Left ventricle myocardium superior (tissue), 1 donor: ENCODE measurements around the gene CNTFR. TPM values are rescaled to one million over a fixed set of nuclear protein-coding genes. Genes with fewer than 3 reads are reported as not detected.

Source experiments
- ATAC-seq: fragments of 200-7000 bp; cut with Tn5 transposase; one replicate; pipeline ENCODE4 v1.9.1; 2020; ENCODE audit warnings: mild to moderate bottlenecking, moderate library complexity
- DNase-seq: peaks from one replicate; pipeline ENCODE4 v3.0.0-alpha.2; 2020
- intact Hi-C: fragments of 100-400 bp; cut with micrococcal nuclease; formaldehyde crosslinking; loops from one replicate; pipeline ENCODE4 v1.11.0; 2022
- total RNA-seq: library from RNA; stranded (reverse); fragmentation: NEBNext Ultra II Directional; extraction: Animal tissue kit (Norgen Biotek cat#: 25700); gene quantifications from one replicate; pipeline ENCODE4 v1.2.1, GENCODE V29; 2021
- donor health status: DM: no; HTN: yes; CAD: no; lungs with severe emphysema.

CNTFR gene
- total RNA-seq, 1 donor from 2014 or later = 3.3 TPM

DNA sequence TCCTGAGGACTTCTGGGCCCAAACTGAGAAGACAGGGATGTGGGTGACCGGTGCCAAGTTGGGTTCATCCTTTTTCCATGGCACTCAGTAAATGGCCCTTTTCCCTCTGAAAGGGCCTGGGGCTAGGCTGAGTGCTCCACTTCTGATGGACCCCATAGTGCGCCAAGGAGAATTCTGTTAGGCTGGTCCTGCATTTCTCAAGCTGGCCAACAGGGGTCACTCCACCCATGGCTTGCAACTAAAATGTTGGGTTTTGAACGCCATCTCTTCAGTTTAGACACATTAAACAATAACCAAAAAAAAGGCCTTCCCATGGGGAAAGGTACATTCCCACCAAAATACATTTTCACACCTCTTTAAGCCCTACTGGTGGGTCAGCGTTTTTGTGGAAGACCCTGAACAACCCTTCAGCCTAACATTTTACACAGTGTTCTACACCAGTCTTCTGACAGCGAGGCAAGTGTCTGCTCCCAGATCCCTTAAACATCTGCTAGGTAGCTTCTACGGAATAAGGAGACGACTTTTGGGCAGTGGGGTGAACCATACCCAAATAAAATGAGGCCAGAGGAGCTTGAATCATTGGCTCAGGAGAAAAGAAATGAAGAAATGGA lies 27.3 kb downstream of the CNTFR start:
- intact Hi-C loops = no loop called here
- no peak for ATAC-seq
- no peak for DNase-seq

DNA sequence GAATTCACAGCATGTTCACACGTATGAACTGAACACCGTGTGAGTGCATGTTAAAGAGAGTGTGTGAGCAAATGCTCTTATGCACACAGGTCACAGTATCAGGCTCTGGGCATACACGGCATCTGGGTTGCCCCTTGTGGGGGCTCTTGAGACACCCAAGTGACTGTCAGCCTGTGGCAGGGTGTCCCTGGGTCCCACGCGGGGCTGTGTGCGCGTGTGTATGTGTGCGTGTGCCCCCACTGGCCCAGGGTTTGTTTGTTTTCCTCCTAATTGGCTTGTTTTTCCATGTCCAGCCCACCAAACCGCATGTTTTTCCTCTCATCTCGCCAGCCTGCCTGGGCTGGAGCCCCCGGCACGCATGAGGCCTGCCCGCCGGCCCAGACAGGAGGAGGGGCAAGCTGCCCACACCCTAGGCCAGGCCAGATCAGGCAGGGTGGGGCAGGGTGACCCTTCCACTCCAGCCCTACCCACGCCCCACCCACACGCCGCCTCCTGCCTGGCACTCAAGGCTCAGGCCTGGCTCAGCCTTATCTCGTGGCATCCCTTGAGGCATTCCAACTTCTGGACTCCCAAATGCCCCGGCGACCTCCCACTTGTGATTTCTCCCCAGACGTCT lies 28.8 kb downstream of the CNTFR start:
- no peak for DNase-seq
- intact Hi-C loops = no loop called here
- ATAC-seq = peak; percentile 22

DNA sequence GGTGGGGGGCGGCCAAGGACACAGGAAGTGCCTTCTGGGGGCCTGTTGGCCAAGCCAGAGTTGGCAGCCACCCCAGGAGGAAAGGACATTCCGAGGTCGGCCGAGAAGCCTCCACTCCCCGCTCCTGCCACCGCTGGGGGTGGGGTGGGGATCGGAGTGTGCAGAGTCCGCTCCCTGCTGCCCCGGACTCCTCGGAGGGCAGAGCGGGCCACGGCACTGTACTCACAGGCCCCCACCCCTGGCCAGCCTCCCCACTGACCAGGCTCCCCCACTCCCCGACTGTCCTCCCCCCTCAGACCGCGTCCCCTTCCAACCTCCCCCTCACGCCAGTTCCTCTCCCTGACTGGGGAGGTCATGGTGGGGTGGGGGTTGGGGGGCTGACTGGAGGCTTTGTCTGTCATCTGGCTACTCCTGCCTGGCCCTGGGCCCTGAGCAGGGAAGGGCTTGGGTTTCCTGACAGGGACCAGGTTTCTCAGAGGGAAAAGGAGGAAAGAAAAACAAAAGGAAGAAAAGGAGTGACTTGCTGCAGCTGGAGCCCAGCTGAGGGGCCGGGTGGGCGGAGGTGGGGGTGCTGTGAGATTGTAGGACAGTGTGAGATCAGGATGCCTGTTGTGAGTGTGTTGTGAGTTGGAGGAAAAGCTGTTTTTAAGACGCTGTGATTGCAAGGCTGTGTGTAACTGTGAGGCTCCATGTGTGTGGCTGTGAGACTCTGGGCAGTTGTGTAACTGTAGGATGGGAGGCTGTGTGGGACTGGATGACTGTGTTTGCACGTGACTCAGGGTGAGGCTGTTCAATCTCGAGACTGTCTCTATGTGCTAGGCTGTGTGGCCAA lies 29.7 kb downstream of the CNTFR start:
- ATAC-seq = peak; percentile 78
- peak; percentile 59 for DNase-seq
- intact Hi-C loops = no loop called here

DNA sequence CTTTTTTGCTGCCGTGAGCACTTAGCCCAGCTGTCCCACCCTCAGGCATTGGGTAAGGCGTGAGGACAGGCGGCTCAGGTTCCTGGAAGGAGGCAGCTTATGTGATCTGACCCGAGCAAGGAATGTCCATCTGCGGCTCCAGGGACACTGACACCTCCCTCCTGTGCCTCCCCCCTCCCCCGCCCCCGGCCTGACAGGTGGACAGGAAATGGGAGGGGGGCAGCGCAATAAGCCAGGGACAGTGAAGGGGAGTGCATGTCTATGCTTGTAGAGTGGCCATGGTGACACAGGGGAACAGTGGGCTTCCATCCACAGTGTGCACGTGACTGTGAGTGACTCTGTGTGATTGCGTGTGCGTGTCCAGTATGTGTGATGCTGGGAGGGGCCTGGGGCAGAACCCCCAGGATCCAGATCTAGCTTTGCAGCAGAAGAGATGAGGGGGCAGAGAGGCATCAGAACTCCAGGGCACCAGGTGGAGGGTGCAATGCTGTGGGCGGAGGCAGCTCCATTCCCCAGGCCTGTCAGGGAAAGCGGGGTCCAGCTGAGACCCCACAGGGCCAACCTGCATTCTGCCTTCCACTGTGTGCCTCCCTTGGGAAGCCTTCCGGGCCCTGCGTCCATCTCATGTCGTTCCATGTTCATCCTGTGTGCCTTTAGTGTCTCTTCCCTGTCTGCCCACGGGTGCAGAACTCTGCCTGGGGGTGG lies 30.5 kb downstream of the CNTFR start:
- ATAC-seq = peak; percentile 25
- intact Hi-C loops = no loop called here
- DNase-seq = no peak

DNA sequence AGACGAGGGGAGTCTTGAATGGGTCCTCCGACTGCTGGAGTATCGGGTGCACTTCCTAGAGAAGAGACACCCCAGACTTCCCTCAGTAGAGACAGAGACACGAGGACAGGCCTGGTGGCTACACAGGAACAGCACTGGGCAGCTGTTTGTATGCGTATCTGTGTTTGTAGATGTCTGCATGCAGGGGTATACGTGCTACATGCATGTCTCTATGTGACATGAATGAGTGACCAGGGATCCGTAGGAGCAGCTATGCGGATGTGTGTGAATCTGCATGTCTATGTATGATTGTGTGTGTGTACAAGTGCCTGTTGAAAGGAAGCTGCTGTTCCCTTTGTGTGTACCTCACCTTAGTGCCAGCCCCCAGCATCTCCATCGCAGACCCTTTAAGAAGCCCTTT lies 31.2 kb downstream of the CNTFR start:
- intact Hi-C loops = no loop called here
- no peak for DNase-seq
- ATAC-seq = no peak

DNA sequence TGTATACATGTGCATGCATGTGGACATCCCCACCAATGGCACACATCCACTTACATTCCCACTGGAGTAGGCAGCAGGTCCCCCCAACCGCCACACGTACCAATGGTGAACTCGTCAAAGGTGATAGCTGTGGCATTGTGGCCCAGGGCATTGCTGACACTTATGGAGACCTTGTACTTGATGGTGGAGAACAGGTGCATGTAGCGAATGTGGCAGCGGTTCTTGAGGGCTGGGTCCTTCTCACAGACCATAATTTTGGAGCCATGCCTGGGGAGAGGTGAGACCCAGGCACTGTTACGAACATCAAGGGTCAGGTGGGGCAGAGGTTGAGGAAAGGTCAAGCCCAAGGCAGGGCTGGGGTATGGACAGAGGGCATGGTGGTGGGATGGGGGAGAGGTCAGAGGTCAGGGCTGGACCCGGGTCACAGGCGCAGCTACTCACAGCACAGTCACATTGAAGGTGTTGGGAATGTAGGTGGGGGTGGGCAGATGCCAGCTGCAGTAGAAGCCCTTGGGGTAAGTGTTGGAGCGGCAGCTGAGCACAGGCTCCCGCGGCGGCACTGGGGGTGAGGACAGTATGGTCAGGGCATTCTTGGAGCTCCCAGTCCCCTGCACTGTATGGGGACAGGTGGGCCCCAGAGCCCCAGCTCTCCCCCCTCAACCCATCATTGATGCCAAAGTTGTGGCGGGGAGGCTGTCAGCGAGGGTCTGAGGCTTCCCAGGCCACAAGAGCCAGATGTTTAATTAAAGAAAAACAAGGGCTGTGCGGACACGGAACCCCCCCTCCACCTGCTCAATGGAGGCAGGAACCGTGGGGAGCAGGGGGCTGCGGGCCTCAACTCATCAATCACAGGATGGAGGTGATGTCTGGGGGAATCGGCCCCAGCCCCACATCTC lies 31.9 kb downstream of the CNTFR start:
- DNase-seq (no peak), ATAC-seq (no peak)
- intact Hi-C loops = no loop called here

DNA sequence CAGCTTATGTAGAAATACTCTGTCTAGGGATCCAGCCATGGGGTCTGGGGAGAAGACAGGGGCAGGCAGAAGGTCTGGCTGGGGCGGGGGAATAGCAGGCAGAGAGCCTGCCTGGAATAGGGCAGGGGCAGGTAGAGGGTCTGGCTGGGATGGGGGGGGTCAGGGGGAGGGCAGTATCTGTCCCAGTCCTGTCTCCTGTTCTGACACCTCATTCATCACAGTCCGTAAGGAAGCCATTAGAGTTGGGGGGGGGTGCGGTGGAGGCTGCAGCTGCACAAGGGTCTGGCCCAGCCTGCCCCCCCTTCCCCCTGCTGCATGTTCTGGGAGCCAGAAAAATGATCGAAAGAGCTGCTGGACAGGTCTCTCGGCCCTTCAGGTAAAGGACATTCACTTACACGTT lies 32.6 kb downstream of the CNTFR start:
- ATAC-seq = no peak
- DNase-seq = no peak
- intact Hi-C loops = no loop called here

DNA sequence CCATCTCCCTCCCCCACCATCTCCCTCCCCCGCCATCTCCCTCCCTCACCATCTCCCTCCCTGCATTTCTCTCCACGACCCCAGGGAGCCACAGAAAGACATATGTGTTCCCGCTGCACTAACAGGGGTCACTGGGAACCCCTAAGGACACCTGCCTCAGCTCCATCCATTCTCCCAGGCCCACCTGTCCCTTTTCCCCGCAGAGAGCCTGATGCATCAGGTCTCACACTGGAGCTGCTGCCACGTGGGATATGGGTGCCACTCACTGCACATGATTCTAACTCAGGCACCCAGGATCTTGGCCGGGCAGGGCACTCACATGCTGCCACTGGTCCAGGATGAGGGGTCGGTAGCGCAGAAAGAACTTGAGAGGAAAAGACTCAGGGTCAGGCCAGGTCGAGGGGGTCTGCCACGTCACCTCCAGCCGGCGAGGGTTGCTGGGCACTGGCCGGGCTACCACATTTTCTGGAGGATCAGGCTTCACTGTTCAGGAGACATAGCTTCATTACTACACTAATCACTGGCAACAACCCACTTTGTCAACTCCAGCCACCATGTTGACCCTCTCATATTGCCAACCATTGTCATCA lies 33.5 kb downstream of the CNTFR start:
- intact Hi-C loops = no loop called here
- no peak for ATAC-seq

DNA sequence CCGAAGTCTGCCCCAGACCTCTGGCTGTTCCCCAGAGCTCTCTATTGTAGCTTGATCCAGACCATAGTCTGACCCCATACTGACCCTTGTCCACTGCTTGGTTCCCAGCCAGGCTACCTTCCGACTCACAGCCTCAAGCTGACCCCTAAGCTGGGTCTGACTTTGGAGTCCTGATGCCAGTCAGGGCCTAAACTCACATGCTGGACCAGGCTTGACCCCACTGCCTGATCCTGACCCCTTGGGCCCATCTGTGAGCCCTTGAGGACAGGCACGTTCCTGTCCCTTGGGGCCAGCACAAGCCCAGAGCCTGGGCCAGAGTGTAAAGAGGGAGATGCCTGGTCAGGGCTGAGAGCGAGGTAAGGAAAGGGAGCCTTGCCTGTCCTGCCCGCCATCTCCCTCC lies 34.0 kb downstream of the CNTFR start:
- no peak for DNase-seq
- intact Hi-C loops = no loop called here
- no peak for ATAC-seq

More for the DNA sequence above, 33.5 kb downstream of the CNTFR start:
- no peak for DNase-seq

DNA sequence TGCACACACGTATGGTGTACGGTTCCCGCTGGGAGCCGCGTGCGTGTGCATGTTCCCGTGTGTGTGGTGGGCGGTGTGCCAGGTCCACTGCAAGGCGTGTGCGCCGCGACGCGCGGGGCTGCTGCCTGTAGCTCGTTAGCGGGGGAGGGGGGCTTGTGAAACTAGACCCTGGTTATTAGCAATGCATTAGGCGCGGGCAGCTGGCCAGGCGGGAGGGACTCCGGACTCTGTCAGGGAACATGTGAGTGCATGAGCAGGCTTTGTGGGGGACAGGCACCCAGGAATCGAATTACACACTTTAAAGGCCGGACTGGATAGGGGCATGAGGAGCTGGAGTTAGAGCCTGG lies 34.5 kb downstream of the CNTFR start:
- ATAC-seq = no peak
- intact Hi-C loops = no loop called here
- no peak for DNase-seq

DNA sequence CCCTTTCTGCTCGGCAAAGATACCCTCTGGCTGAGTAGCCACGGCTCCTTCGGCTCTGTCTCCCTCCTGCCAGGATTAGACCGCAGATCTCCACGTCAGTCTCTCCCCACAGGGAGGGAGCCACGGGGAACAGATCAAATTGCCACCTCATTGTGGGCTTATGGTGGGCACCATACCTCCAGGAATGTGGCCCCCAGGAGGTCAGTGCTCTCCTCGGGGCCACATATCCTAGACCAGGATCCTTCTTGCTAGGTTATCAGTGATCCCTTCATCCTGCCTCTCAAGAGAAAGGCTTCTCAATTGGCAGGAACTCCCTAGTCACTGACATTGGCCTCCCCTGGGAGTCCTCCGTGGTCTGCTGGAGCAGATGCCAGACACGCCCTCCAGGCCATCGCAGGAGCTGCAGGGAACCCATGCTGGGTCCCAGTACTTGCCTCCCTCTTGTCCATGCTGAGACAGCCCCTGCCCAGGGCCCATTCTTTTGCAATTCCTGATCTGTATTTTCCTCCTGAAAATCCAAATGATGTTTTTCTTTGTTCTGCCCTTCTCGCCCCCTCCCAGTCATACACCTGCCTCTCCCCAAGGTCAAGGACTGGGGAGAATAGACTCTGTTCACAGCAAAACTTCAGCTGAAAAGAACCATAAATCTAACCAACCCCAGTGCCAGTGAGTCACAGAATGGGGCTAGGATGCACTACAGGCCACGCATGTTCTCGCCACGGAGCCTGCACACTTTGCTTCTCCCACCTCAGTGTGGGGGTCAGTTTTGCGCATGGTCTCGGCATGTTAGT lies 35.1 kb downstream of the CNTFR start:
- intact Hi-C loops = no loop called here
- ATAC-seq (no peak), DNase-seq (no peak)

DNA sequence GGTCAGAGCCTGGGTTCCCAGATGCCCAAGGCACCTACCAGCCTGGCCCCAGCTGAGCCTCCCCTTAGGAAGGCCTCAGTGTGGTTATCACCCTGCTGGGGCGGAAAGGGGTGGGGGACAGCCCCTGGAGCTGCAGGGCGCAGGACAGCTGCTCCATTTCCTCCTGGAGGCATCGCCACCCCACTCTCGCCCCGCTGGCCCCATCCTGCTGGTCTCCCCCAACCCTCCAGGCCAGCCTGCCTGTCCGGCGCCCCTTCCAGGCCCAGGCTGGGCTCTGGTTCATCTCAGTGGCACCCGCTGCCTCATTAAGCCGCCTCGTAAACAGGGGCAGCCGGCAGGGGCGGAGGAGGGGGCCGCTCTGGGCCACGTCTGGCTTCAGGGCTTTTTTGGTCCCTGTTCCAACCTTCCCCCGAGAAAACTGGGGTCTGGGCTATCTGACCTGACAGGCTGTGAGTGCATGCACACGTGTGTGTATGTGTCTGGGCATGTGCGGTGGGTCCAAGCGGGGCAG lies 36.0 kb downstream of the CNTFR start:
- intact Hi-C loops = no loop called here
- no peak for DNase-seq
- ATAC-seq = no peak

DNA sequence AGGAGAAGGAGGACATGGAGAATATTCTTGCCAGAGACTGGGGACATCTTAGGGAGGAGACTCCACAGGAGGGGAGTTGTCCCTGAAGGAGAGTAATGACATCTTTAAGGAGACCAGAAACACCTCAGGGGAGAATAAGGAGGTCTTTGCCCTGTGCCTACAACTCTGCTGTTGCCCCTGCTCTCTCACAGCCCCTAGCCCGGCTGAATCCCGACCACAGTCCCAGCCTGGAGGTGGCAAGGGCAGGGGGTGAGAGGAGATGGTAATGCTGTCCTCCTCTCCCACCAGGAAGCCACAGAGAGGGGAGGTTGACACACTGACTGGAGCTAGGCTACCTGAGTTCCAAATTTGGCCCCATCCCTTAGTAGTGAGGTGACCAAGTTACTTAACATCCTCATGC lies 36.5 kb downstream of the CNTFR start:
- no peak for ATAC-seq
- intact Hi-C loops = no loop called here
- DNase-seq = no peak

DNA sequence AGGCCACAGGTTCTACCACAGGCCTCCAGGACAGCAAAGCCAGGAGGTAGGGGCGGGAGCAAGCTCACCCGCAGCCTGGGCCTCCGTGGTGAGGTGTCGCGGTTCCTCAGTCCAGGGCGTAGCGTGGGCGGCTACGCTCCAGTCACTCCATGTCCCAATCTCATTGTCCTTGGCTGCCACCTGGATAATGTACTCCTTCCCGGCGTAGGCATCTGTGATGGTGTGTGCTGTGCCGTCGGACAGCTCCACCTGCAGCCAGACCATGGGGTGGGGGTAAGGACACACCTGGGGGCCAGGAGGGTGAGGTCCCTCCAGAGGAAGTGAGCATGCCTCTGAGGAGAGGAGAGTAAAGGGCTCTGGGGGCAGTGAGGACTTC lies 36.9 kb downstream of the CNTFR start:
- DNase-seq = no peak
- intact Hi-C loops = no loop called here
- ATAC-seq = no peak

DNA sequence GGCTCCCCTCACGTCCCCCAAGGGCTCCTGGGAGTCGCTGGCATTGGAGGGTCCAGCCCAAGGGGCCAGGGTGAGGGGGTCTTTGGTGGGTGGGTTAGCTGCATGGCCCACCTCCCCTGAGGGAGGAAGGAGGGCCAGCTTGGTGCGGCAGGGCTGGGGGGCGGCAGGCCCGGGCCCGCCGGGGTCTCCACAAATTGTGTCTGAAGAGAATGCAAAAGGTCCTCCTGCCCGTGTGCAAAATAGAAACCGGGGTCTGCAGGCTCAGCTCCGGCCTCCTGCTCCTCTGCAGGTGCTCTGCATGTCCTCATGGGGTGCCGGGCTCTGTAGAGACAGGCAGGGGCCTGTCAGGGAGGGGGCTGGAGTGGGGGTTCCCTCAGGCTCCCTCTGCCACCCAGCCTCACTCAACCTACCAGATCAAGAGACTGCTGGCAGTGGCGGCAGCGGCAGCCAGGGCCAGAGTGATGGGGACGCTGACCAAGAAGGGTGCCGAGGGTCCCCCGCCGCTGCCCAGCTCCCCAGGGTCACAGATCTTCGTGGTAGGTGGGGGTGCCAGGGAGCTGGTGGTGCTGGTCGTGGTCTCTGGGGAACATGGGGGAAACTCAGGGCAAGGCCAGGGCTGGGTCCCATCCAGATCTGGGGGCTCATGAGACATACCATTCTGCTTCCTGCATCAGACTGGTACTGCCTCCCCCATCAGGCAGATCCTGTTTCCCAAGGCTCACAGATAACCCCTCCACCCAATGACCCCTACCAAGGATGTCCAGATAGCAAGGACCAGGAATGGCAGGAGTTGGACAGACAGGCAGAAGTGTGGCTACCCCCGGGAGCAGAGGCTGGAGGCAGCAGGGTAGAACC lies 37.5 kb downstream of the CNTFR start:
- intact Hi-C loops = no loop called here
- ATAC-seq = no peak
- no peak for DNase-seq

DNA sequence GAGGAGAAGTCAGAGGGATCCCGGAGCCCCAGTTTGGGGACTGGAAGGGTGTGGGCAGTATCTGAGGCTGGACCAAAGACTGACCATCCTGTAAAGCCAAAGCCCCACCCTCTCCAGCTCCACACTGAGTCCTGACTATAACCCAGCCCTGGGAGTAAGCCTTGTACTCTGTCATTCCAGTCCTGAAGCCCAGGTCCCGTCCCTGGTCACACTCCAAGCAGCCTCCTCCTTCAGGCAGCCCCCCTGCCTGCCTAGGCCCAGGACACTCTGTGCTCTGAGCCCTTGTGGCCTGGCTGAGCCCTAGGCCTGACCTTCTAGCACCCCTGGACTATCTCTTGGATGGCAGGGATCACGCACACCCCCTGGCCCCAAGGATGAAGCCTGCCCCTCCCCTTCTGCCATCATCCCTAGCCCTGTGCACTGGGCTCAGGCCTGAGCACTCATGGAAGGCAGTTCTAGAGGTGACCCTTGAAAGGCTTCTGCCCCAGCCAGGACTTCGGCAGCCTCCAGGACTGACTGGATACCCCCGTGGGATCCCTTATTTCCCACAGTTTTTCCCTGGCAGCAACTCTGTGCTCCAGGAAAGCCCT lies 38.7 kb downstream of the CNTFR start:
- no peak for DNase-seq
- intact Hi-C loops = no loop called here

More for the DNA sequence above, 38.7 kb downstream of the CNTFR start:
- ATAC-seq = no peak
